Stimulated activated CD4-positive, alpha-beta T cell treated with anti-CD3 and anti-CD28 coated beads, TNF-alpha, amount 100 ng/mL, for 24 hours (primary cell): ENCODE results near the gene APLF.
"Not testable (repeated sequence)": the region's sequence is repeated elsewhere in the genome, so short reads cannot be mapped to it uniquely, and the experiment has no call there.

Source experiments
- DNase-seq, 3 experiments: peaks; one replicate each; pipeline ENCODE4 v3.0.0-alpha.2; 2020; ENCODE audit warnings: low read depth in 3 of 3

Gene APLF

DNA sequence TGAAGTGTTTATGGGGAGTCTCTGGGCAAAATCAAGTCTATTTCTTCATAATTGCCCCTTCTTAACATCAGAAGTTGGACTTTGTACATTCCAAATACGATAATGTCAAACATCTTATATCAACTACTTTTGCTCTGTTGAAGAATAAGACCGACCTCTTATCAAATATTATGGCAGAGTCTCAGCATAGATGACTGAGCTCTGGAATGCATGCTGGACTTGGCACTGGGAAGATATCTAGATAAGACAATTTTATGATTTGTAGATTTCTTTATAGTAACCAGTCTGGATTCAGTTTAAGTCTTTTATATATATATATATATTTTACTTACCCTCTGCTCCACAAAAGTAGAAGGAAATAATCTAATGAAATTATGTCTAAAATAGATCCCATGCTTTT lies 8.2 kb downstream of the APLF start:
- DNase-seq: no peak

- DNase-seq: no peak
Observed at GRCh38 chr2:68476454-68476853, 9.1 kb downstream of the APLF start.

- DNase-seq: no peak
Observed at GRCh38 chr2:68478688-68479087, 11.3 kb downstream of the APLF start.

DNA sequence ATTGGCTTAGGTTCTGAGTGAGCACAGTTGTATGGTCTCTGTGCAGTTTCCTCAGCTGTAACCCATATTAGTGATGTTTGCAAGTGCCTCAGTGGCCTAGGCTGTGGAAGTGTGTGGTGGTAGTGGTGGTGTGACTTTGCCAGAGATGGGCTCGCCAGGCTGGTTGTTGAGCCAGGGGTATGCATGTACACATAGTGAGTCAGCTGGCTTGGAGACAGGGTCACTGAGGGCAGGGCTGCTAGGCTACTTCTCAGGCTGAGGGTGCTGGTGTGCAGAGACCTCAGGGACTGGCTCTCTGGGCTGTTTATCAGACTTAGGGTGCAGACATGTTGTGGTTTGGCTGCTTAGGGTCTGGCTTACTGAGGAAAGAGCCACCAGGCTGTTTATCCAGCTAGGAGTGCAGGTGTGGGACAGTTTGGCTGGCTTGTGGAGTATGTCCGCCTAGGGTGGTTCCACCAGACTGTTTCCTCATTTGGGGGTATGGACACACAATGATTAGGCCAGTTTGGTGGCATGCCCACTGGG lies 15.0 kb downstream of the APLF start:
- no peak for DNase-seq

- DNase-seq: no peak
Observed at GRCh38 chr2:68483011-68483410, 15.6 kb downstream of the APLF start.

GRCh38 chr2:68487773-68488355 lies 20.5 kb downstream of the APLF start:
- DNase-seq: no peak

- not testable (repeated sequence) for DNase-seq
Observed at GRCh38 chr2:68488605-68489004, 21.2 kb downstream of the APLF start.

GRCh38 chr2:68489282-68489681 lies 21.9 kb downstream of the APLF start:
- DNase-seq: no peak

DNA sequence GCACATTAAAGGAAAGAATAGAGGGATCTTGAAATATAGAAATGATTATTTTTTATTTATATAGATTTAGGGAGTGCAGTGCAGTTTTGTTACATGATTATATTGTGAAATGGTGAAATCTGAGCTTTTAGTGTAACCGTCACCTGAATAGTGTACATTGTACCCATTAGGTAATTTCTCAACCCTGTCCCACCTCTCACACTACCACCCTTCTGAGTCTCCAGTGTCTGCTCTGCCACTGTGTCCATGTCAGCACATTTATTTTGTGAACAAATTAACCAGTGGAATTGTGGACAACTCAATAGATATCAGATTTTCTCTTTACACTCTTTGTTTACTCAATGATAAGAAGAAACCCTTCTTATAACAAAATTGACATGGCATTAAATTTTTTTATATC lies 24.2 kb downstream of the APLF start:
- no peak for DNase-seq

- no peak for DNase-seq
Observed at GRCh38 chr2:68499133-68499532, 31.7 kb downstream of the APLF start.

- no peak for DNase-seq
Observed at GRCh38 chr2:68500649-68501048, 33.3 kb downstream of the APLF start.

- DNase-seq: no peak
Observed at GRCh38 chr2:68501768-68502167, 34.4 kb downstream of the APLF start.

DNA sequence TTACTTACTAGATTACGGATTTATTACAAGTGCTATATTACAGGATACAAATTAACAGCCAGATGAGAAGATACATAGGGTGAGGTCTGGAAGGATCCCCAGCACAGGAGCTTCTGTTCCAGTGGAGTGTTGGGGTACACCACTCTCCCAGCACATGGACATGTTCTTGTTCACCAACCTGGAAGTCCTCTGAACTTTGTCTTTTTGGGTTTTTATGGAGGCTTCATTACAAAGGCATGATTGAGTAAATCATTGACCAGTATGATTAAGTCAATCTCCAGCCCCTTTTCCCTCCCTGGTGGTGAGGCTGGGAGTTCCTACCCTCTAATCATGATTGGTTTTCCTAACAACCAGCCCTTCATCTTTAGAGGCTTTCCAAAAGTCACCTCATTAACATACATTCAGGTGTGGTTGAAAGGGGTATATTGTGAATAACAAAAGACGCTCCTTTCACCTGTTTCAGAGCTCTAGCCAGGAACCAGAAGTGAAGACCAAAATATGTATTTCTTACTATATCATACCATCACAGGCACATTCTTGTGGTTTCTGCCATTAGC lies 38.3 kb downstream of the APLF start:
- no peak for DNase-seq

GRCh38 chr2:68506170-68506569 lies 38.8 kb downstream of the APLF start:
- no peak for DNase-seq

- no peak for DNase-seq
Observed at GRCh38 chr2:68512326-68512725, 44.9 kb downstream of the APLF start.

GRCh38 chr2:68512966-68513365 lies 45.6 kb downstream of the APLF start:
- no peak for DNase-seq

- no peak for DNase-seq
Observed at GRCh38 chr2:68514316-68514929, 47.0 kb downstream of the APLF start.

- no peak for DNase-seq
Observed at GRCh38 chr2:68516051-68516955, 48.9 kb downstream of the APLF start.

- DNase-seq: no peak
Observed at GRCh38 chr2:68519236-68519635, 51.9 kb downstream of the APLF start.

GRCh38 chr2:68521037-68521436 lies 53.7 kb downstream of the APLF start:
- DNase-seq: no peak

DNA sequence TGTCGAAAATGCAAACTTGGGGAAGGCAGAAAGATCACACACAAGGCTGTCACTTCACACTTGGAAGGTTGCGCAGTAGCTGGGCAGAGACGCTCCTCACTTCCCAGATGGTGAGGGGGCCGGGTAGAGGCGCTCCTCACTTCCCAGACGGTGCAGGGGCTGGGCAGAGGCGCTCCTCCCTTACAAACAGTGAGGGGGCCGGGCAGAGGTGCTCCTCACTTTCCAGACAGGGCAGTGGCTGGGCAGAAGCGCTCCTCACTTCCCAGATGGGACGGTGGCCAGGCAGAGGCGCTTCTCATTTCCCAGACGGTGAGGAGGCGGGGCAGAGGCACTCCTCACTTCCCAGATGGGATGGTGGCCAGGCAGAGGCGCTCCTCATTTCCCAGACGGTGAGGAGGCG lies 59.6 kb downstream of the APLF start:
- not testable (repeated sequence) for DNase-seq

DNA sequence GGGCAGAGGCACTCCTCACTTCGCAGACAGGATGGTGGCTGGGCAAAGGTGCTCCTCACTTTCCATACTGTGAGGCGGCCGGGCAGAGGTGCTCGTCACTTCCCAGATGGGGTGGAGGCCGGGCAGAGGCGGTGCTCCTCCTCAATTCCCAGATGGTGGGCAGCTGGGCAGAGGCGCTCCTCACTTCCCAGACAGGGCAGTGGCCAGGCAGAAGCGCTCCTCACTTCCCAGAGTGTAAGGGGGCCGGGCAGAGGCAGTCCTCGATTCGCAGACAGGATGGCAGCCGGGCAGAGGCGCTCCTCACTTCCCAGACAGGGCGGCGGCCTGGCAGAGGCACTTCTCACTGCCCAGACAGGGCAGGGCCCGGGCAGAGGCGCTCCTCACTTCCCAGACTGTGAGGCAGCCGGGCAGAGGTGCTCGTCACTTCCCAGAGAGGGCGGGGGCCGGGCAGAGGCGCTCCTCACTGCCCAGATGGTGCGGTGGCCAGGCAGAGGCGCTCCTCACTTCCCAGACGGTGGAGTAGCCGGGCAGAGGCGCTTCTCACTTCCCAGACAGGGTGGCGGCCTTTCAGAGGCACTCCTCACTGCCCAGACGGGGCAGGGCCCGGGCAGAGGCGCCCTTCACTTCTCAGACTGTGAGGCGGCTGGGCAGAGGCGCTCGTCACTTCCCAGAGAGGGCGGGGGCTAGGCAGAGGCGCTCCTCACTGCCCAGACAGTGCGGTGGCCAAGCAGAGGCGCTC lies 60.1 kb downstream of the APLF start:
- not testable (repeated sequence) for DNase-seq
